Common myeloid progenitor, CD34-positive (primary cell): ENCODE results near the gene TBX4.

ENCODE experiments used
- CTCF ChIA-PET: fragments of 350-600 bp; sonication (Branson Sonifier 250); formaldehyde crosslinking; loops from one replicate; lab custom pipeline; 2021; ENCODE audit warnings: antibody characterized with exemption; lab: Charles Lee
- POLR2A ChIA-PET: fragments of 350-600 bp; sonication (Branson Sonifier 250); formaldehyde crosslinking; loops from one replicate; lab custom pipeline; 2021; ENCODE audit warnings: antibody characterized with exemption; lab: Charles Lee
- DNase-seq, 3 donors: peaks; one replicate each; pipeline versions ENCODE4 v3.0.0 to v3.0.0-alpha.2; 2013
- H3K27ac ChIP-seq, 2 experiments: 1 replicate in 1 of 2; 2 replicates in 1 of 2; pipeline ENCODE4 v1.7.0; 2013; ENCODE audit warnings: inconsistent platforms in 2 of 2, low read length in 2 of 2, mild to moderate bottlenecking in 2 of 2, low read depth in 1 of 2, moderate library complexity in 1 of 2; ENCODE audit not compliant: severe bottlenecking in 2 of 2, insufficient read depth in 1 of 2, poor library complexity in 1 of 2
- H3K27me3 ChIP-seq, 5 experiments: replicated peaks in 2 of 5; 1 replicate in 3 of 5; 2 replicates in 2 of 5; pipeline versions ENCODE4 v1.6.1 to v1.7.0; 2013; ENCODE audit warnings: low read length in 4 of 5, mild to moderate bottlenecking in 2 of 5, moderate library complexity in 2 of 5, inconsistent platforms in 1 of 5; ENCODE audit not compliant: insufficient read depth in 5 of 5, control insufficient read depth in 4 of 5
- H3K36me3 ChIP-seq, 4 experiments: 1 replicate in 2 of 4; 2 replicates in 2 of 4; pipeline versions ENCODE4 v1.6.1 to v1.7.0; 2013; ENCODE audit warnings: low read length in 3 of 4, control low read depth in 1 of 4, mild to moderate bottlenecking in 1 of 4; ENCODE audit not compliant: control insufficient read depth in 4 of 4, insufficient read depth in 4 of 4
- H3K4me1 ChIP-seq, 4 experiments: 1 replicate in 3 of 4; 2 replicates in 1 of 4; pipeline versions ENCODE4 v1.6.1 to v1.7.1; 2013; ENCODE audit warnings: low read length in 3 of 4, mild to moderate bottlenecking in 3 of 4, control low read depth in 1 of 4, inconsistent platforms in 1 of 4, moderate library complexity in 1 of 4; ENCODE audit not compliant: control insufficient read depth in 4 of 4, insufficient read depth in 4 of 4; ENCODE audit errors: control extremely low read depth in 1 of 4
- H3K4me3 ChIP-seq, 7 experiments: 1 replicate in 4 of 7; 2 replicates in 3 of 7; pipeline versions ENCODE4 v1.5.1 to v1.7.0; 2013; ENCODE audit warnings: mild to moderate bottlenecking in 7 of 7, low read length in 6 of 7, moderate library complexity in 6 of 7, inconsistent platforms in 2 of 7, low read depth in 2 of 7, control low read depth in 1 of 7; ENCODE audit not compliant: insufficient read depth in 4 of 7, control insufficient read depth in 1 of 7; ENCODE audit errors: extremely low read depth in 1 of 7
- H3K9me3 ChIP-seq, 5 experiments: 1 replicate in 4 of 5; 2 replicates in 1 of 5; pipeline versions ENCODE4 v1.6.1 to v1.7.1; 2013; ENCODE audit warnings: low read length in 4 of 5, mild to moderate bottlenecking in 2 of 5, inconsistent platforms in 1 of 5, low read depth in 1 of 5, moderate library complexity in 1 of 5; ENCODE audit not compliant: control insufficient read depth in 4 of 5, insufficient read depth in 2 of 5; ENCODE audit errors: control extremely low read depth in 1 of 5
- WGBS: methylation state at CpG from one replicate; pipeline ENCODE4 v1.1.5; 2013; ENCODE audit not compliant: insufficient coverage; 5-methylcytosine and 5-hydroxymethylcytosine counted together

TBX4 gene

DNA sequence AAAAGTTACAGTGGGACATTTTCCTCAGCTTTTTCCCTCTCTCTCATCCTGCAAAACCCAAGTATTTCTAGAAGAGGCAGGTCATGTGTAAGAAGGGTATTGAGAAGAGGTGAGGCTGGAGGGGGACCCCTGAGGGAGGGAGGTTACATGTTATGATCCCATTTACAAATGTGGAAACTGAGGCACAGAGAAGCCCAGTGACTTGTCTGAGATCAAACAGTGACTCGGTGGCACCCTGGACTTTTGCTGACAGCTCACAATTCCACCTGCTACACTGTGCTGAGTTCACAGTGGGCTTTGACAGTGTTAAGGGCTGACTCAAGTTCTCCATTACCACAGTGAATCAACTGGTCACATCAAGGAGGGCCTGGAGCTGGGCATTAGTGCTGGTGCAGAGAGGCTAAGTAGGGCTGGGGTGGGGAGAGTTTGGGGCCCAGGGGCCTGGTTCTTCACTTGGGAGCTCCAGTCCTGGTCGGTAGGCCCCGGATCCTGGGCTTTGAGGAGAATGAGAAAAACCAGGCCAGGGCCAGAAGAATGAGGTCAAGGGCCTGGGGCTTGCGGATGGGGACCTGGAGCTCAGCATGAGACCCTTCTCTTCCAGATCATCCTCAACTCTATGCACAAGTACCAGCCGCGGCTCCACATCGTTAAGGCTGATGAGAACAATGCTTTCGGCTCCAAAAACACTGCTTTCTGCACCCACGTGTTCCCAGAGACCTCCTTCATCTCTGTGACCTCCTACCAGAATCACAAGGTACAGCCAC is 26.0 kb downstream of the TBX4 start:
- WGBS: 95% methylated on average over 9 of the region's 9 CpGs
- H3K4me3 ChIP-seq: no peak overlapping the region
- CTCF ChIA-PET: interaction anchor here (0.9 kb wide), 1 partner anchor 50 kb away, joined by 3 read pairs; no protein-coding TSS in a partner anchor
- H3K9me3 ChIP-seq: no peaks in the 10 kb centered on the region
- no peak for DNase-seq
- H3K36me3 ChIP-seq: no peaks in the 10 kb centered on the region
- no peaks in the 10 kb centered on the region for H3K4me1 ChIP-seq
- POLR2A ChIA-PET: no interaction called here
- H3K27ac ChIP-seq: no peak overlapping the region
- H3K27me3 ChIP-seq: peaks cover 0 to 29% (median 10%) of the 10 kb centered on the region in 5 experiments

- POLR2A ChIA-PET: no interaction called here
- CTCF ChIA-PET: interaction anchor here (1.3 kb wide), 1 partner anchor 10 kb away, joined by 3 read pairs; no protein-coding TSS in a partner anchor
- WGBS: 92% methylated on average over 12 of the region's 14 CpGs
- Histone ChIP-seq H3K27me3 (peaks cover 0 to 27% (median 10%) of the 10 kb centered on the region in 5 experiments), H3K4me3 (no peak overlapping the region), H3K9me3 (no peaks in the 10 kb centered on the region), H3K27ac (no peak overlapping the region), H3K4me1 (no peaks in the 10 kb centered on the region), H3K36me3 (no peaks in the 10 kb centered on the region)
- no peak for DNase-seq
Observed at GRCh38 chr17:61478790-61479492, 26.7 kb downstream of the TBX4 start.

- Histone ChIP-seq H3K4me1 (no peaks in the 10 kb centered on the region), H3K27me3 (peaks cover 0 to 26% (median 10%) of the 10 kb centered on the region in 5 experiments), H3K4me3 (no peak overlapping the region), H3K27ac (no peak overlapping the region), H3K9me3 (no peaks in the 10 kb centered on the region), H3K36me3 (no peaks in the 10 kb centered on the region)
- ChIA-PET POLR2A (no interaction called here), CTCF (interaction anchor here (1.3 kb wide), 1 partner anchor 11 kb away, joined by 3 read pairs; no protein-coding TSS in a partner anchor)
- no peak for DNase-seq
- 89% methylated on average over 21 of the region's 25 CpGs for WGBS
Observed at GRCh38 chr17:61479493-61480413, 27.5 kb downstream of the TBX4 start.

DNA sequence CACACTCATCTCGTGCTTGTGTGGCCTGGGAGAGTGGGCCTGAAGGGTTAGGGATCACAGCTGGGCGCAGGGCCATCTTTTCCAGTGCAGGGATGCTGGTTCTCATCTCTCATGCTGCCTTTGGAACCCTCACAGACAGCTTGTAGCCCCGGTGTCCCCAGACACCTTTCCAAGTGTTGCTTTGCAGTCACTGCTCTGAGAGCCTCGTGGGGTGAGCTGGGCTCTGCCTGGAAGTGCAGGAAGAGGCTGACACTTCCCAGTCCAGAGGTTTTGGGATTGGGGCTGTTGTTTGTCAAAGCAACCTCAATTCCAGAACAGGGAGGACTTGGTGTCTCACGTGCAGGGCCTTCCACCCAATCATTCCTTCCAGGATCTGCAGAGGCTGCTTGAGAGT is 28.2 kb downstream of the TBX4 start:
- Histone ChIP-seq H3K9me3 (no peaks in the 10 kb centered on the region), H3K27ac (no peak overlapping the region), H3K4me3 (no peak overlapping the region), H3K36me3 (no peaks in the 10 kb centered on the region), H3K27me3 (peaks cover 0 to 22% (median 8%) of the 10 kb centered on the region in 5 experiments), H3K4me1 (no peaks in the 10 kb centered on the region)
- no peak for DNase-seq
- CTCF ChIA-PET: interaction anchor here (1.3 kb wide), 1 partner anchor 11 kb away, joined by 3 read pairs; no protein-coding TSS in a partner anchor
- POLR2A ChIA-PET: no interaction called here
- 82% methylated on average over 4 of the region's 5 CpGs for WGBS

GRCh38 chr17:61481421-61481820 is 29.2 kb downstream of the TBX4 start:
- Histone ChIP-seq H3K4me1 (no peaks in the 10 kb centered on the region), H3K27me3 (peaks cover 0 to 14% (median 8%) of the 10 kb centered on the region in 5 experiments), H3K4me3 (no peak overlapping the region), H3K9me3 (no peaks in the 10 kb centered on the region), H3K27ac (no peak overlapping the region), H3K36me3 (no peaks in the 10 kb centered on the region)
- ChIA-PET CTCF (interaction anchor here (0.5 kb wide), 1 partner anchor 49 kb away, joined by 3 read pairs; no protein-coding TSS in a partner anchor), POLR2A (no interaction called here)
- no peak for DNase-seq
- 100% methylated on average over 5 of the region's 5 CpGs for WGBS

- ChIA-PET CTCF (no interaction called here), POLR2A (no interaction called here)
- no peak for DNase-seq
- Histone ChIP-seq H3K27ac (no peak overlapping the region), H3K9me3 (no peaks in the 10 kb centered on the region), H3K4me3 (no peak overlapping the region), H3K4me1 (no peaks in the 10 kb centered on the region), H3K27me3 (peaks cover 0 to 6% (median 2%) of the 10 kb centered on the region in 5 experiments), H3K36me3 (no peaks in the 10 kb centered on the region)
- 100% methylated on average over 7 of the region's 8 CpGs for whole genome bisulfite sequencing
Observed at GRCh38 chr17:61482467-61482866, 30.2 kb downstream of the TBX4 start.
